GM23338 (cell line): ENCODE results near the gene TBC1D30. TPM values are rescaled to one million over a fixed set of nuclear protein-coding genes. Genes with fewer than 3 reads are reported as not detected.

ENCODE experiments used
- ATAC-seq: fragments of 200-7000 bp; cut with Tn5 transposase; 3 replicates; pipeline ENCODE4 v1.9.1; 2020
- DNase-seq: peaks from one replicate; pipeline ENCODE4 v3.0.0-alpha.2; 2015; ENCODE audit warnings: low spot score
- H2AFZ ChIP-seq: fragments of 200-600 bp; sonication (generic); 2 replicates; pipeline ENCODE4 v1.8.0; 2016; ENCODE audit warnings: antibody characterized with exemption, mild to moderate bottlenecking, moderate library complexity
- H3F3A ChIP-seq: fragments of 200-600 bp; sonication (generic); replicated peaks from 2 replicates; pipeline ENCODE4 v1.8.0; 2017; ENCODE audit warnings: antibody characterized with exemption, mixed run types, low read depth
- H3K27ac ChIP-seq: fragments of 200-600 bp; sonication (generic); 2 replicates; pipeline ENCODE4 v1.6.1; 2016; ENCODE audit warnings: low read depth
- H3K27me3 ChIP-seq: fragments of 200-600 bp; sonication (generic); 2 replicates; pipeline ENCODE4 v1.8.0; 2016; ENCODE audit warnings: mild to moderate bottlenecking, mixed run types, moderate library complexity; ENCODE audit not compliant: insufficient read depth
- H3K36me3 ChIP-seq: fragments of 200-600 bp; sonication (generic); 2 replicates; pipeline ENCODE4 v1.8.0; 2016; ENCODE audit warnings: mild to moderate bottlenecking; ENCODE audit not compliant: insufficient read depth
- H3K4me1 ChIP-seq: fragments of 200-600 bp; sonication (generic); 2 replicates; pipeline ENCODE4 v1.8.0; 2016; ENCODE audit warnings: mild to moderate bottlenecking, moderate library complexity; ENCODE audit not compliant: insufficient read depth
- H3K4me2 ChIP-seq: fragments of 200-600 bp; sonication (generic); 2 replicates; pipeline ENCODE4 v1.7.1; 2017; ENCODE audit warnings: mixed run types
- H3K4me3 ChIP-seq: fragments of 200-600 bp; sonication (generic); 2 replicates; pipeline ENCODE4 v1.6.1; 2016; ENCODE audit warnings: mixed run types
- H3K79me2 ChIP-seq: fragments of 200-600 bp; sonication (generic); replicated peaks from 2 replicates; pipeline ENCODE4 v1.8.0; 2017; ENCODE audit warnings: mild to moderate bottlenecking; ENCODE audit not compliant: insufficient read depth
- H3K9me2 ChIP-seq: fragments of 200-600 bp; sonication (generic); 2 replicates; pipeline ENCODE4 v1.8.0; 2017; ENCODE audit not compliant: insufficient read depth
- H4K20me1 ChIP-seq: fragments of 200-600 bp; sonication (generic); replicated peaks from 2 replicates; pipeline ENCODE4 v1.8.0; 2017; ENCODE audit warnings: mild to moderate bottlenecking; ENCODE audit not compliant: insufficient read depth
- H3K27ac Mint-ChIP-seq: 2 replicates; pipeline ENCODE4 v1.8.0; 2020; ENCODE audit warnings: inconsistent platforms, mild to moderate bottlenecking, moderate library complexity, mixed read lengths
- H3K27me3 Mint-ChIP-seq: 3 replicates; pipeline ENCODE4 v1.8.0; 2022; ENCODE audit warnings: low read depth, mild to moderate bottlenecking, moderate library complexity, mixed read lengths, inconsistent platforms; ENCODE audit not compliant: insufficient read depth, poor library complexity
- H3K36me3 Mint-ChIP-seq: 3 replicates; pipeline ENCODE4 v1.8.0; 2021; ENCODE audit warnings: low read depth, mild to moderate bottlenecking, inconsistent platforms, moderate library complexity, mixed read lengths
- H3K4me1 Mint-ChIP-seq: 3 replicates; pipeline ENCODE4 v1.8.0; 2020; ENCODE audit warnings: mild to moderate bottlenecking, inconsistent platforms, mixed read lengths
- H3K4me3 Mint-ChIP-seq: 3 replicates; pipeline ENCODE4 v1.8.0; 2021; ENCODE audit warnings: moderate library complexity, mild to moderate bottlenecking, inconsistent platforms, mixed read lengths
- H3K9me3 Mint-ChIP-seq: 3 replicates; pipeline ENCODE4 v1.8.0; 2020; ENCODE audit warnings: moderate library complexity, mild to moderate bottlenecking, inconsistent platforms, mixed read lengths
- EZH2 ChIP-seq: fragments of 200-600 bp; sonication (generic); IDR thresholded peaks from one replicate; pipeline ENCODE4 v1.8.0; 2017; ENCODE audit warnings: antibody characterized with exemption, mild to moderate bottlenecking, low read depth; ENCODE audit not compliant: unreplicated experiment
- EZH2phosphoT487 ChIP-seq: fragments of 200-600 bp; sonication (generic); IDR thresholded peaks from one replicate; pipeline ENCODE4 v1.8.1; 2018; ENCODE audit warnings: antibody characterized with exemption; ENCODE audit not compliant: unreplicated experiment
- JUNB ChIP-seq: IDR thresholded peaks from one replicate; pipeline ENCODE4 v1.6.1; 2016; ENCODE audit warnings: antibody characterized with exemption; ENCODE audit not compliant: unreplicated experiment
- NANOG ChIP-seq: IDR thresholded peaks from 2 replicates; pipeline ENCODE4 v1.6.1; 2016; ENCODE audit warnings: antibody characterized with exemption, borderline replicate concordance
- ZNF114 ChIP-seq: fragments of 250-450 bp; sonication (Bioruptor Pico); IDR thresholded peaks from 2 replicates; pipeline ENCODE4 v1.5.0; 2020; ENCODE audit warnings: mild to moderate bottlenecking, moderate library complexity
- ZNF331 ChIP-seq: fragments of 250-450 bp; sonication (Bioruptor Pico); IDR thresholded peaks from 2 replicates; pipeline ENCODE4 v1.5.0; 2020; ENCODE audit warnings: low read depth, mild to moderate bottlenecking, moderate library complexity
- polyA plus RNA-seq: library from polyadenylated mRNA; unstranded; fragments of >200 nt; fragmentation: Nextera tagmentation; extraction: Ambion mirVana; gene quantifications from 2 replicates; pipeline ENCODE4 v1.2.1, GENCODE V29; 2016
- total RNA-seq: library from RNA; depleted of rRNA; stranded (reverse); fragments of >200 nt; shearing (Covaris generic); gene quantifications from 2 replicates; pipeline ENCODE4 v1.2.3, GENCODE V29; 2014
- TF ChIP-seq, protein P1 (sequence below): fragments of 250-450 bp; sonication (Bioruptor Pico); IDR thresholded peaks from 2 replicates; pipeline ENCODE4 v1.5.0; 2020; ENCODE audit warnings: mild to moderate bottlenecking, moderate library complexity
- TF ChIP-seq, protein P2 (sequence below): IDR thresholded peaks from 2 replicates; pipeline ENCODE4 v1.6.1; 2016; ENCODE audit warnings: antibody characterized with exemption

The TBC1D30 gene
- total and polyA plus RNA-seq, 2 experiments from 2014 or later, result 2.9 to 9.6 TPM

DNA sequence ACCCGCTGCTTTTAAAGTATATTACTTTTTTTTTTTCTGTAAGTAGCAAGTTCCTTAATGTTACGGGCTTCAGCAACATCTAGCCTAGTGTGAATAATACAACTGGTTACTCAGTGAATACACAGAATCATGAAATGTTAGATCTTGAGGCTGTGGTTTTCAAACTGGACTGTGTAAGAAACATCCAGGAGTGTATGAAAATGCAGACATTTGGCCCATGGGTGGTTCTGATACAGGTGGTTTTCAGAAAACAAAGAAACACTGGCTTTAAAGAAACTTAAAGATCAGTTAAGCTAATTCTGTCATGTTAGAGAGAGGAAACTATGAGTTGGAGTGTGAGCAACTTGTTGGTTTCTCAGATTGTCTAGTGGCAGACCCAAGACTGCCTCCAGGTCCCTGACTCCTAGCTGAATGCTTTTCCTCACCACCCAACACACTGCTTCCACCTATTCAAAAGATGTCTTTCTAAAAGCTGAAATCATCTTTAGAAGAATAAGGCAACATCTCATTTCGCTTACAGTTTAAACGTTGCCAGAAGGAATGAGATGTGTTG, 36.1 kb downstream of the TBC1D30 start (continued):
- TF ChIP-seq, protein P1, sequence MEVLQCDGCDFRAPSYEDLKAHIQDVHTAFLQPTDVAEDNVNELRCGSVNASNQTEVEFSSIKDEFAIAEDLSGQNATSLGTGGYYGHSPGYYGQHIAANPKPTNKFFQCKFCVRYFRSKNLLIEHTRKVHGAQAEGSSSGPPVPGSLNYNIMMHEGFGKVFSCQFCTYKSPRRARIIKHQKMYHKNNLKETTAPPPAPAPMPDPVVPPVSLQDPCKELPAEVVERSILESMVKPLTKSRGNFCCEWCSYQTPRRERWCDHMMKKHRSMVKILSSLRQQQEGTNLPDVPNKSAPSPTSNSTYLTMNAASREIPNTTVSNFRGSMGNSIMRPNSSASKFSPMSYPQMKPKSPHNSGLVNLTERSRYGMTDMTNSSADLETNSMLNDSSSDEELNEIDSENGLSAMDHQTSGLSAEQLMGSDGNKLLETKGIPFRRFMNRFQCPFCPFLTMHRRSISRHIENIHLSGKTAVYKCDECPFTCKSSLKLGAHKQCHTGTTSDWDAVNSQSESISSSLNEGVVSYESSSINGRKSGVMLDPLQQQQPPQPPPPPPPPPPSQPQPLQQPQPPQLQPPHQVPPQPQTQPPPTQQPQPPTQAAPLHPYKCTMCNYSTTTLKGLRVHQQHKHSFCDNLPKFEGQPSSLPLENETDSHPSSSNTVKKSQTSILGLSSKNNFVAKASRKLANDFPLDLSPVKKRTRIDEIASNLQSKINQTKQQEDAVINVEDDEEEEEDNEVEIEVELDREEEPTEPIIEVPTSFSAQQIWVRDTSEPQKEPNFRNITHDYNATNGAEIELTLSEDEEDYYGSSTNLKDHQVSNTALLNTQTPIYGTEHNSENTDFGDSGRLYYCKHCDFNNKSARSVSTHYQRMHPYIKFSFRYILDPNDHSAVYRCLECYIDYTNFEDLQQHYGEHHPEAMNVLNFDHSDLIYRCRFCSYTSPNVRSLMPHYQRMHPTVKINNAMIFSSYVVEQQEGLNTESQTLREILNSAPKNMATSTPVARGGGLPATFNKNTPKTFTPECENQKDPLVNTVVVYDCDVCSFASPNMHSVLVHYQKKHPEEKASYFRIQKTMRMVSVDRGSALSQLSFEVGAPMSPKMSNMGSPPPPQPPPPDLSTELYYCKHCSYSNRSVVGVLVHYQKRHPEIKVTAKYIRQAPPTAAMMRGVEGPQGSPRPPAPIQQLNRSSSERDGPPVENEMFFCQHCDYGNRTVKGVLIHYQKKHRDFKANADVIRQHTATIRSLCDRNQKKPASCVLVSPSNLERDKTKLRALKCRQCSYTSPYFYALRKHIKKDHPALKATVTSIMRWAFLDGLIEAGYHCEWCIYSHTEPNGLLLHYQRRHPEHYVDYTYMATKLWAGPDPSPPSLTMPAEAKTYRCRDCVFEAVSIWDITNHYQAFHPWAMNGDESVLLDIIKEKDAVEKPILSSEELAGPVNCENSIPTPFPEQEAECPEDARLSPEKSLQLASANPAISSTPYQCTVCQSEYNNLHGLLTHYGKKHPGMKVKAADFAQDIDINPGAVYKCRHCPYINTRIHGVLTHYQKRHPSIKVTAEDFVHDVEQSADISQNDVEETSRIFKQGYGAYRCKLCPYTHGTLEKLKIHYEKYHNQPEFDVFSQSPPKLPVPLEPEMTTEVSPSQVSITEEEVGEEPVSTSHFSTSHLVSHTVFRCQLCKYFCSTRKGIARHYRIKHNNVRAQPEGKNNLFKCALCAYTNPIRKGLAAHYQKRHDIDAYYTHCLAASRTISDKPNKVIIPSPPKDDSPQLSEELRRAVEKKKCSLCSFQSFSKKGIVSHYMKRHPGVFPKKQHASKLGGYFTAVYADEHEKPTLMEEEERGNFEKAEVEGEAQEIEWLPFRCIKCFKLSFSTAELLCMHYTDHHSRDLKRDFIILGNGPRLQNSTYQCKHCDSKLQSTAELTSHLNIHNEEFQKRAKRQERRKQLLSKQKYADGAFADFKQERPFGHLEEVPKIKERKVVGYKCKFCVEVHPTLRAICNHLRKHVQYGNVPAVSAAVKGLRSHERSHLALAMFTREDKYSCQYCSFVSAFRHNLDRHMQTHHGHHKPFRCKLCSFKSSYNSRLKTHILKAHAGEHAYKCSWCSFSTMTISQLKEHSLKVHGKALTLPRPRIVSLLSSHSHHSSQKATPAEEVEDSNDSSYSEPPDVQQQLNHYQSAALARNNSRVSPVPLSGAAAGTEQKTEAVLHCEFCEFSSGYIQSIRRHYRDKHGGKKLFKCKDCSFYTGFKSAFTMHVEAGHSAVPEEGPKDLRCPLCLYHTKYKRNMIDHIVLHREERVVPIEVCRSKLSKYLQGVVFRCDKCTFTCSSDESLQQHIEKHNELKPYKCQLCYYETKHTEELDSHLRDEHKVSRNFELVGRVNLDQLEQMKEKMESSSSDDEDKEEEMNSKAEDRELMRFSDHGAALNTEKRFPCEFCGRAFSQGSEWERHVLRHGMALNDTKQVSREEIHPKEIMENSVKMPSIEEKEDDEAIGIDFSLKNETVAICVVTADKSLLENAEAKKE (CRISPR knock-in tag), result no peak
- TF ChIP-seq EZH2 (no peak), ZNF331 (CRISPR knock-in tag) (no peak)

- Histone ChIP-seq H4K20me1 (no peaks in the 10 kb centered on the region), H2AFZ (no peak overlapping the region), H3K27ac (no peak overlapping the region), H3K27me3 (no peaks in the 10 kb centered on the region), H3F3A (no peaks in the 10 kb centered on the region), H3K4me3 (no peak overlapping the region), H3K4me2 (peak overlapping the region; percentile 16; the same call in 1 of the 2 replicates), H3K36me3 (no peaks in the 10 kb centered on the region), H3K4me1 (peaks cover 13% of the 10 kb centered on the region; the same call in 1 of the 2 replicates), H3K9me2 (peaks cover 3% of the 10 kb centered on the region; the same call in 1 of the 2 replicates), H3K79me2 (no peaks in the 10 kb centered on the region)
- Mint-ChIP-seq H3K27me3 (no peaks in the 10 kb centered on the region), H3K9me3 (no peaks in the 10 kb centered on the region), H3K4me3 (no peak overlapping the region), H3K27ac (peak overlapping the region; percentile 83), H3K36me3 (no peaks in the 10 kb centered on the region), H3K4me1 (peaks cover 21% of the 10 kb centered on the region)
- TF ChIP-seq, protein P2, sequence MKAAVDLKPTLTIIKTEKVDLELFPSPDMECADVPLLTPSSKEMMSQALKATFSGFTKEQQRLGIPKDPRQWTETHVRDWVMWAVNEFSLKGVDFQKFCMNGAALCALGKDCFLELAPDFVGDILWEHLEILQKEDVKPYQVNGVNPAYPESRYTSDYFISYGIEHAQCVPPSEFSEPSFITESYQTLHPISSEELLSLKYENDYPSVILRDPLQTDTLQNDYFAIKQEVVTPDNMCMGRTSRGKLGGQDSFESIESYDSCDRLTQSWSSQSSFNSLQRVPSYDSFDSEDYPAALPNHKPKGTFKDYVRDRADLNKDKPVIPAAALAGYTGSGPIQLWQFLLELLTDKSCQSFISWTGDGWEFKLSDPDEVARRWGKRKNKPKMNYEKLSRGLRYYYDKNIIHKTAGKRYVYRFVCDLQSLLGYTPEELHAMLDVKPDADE, result no peak
- TF ChIP-seq NANOG (no peak), JUNB (no peak), EZH2phosphoT487 (no peak), ZNF114 (CRISPR knock-in tag) (no peak)
- DNase-seq (peak; percentile 32), ATAC-seq (no peak)
Measured at GRCh38 chr12:64864319-64864718, 39.9 kb downstream of the TBC1D30 start.
